RWPE1 (cell line): ENCODE measurements around the gene CARS2.

Experiments used
- CTCF ChIA-PET: fragments of 350-600 bp; sonication (Branson Sonifier 250); formaldehyde crosslinking; extraction: SDS; loops from one replicate; lab custom pipeline; 2021; lab: Yijun Ruan, JAX
- POLR2A ChIA-PET: fragments of 400-600 bp; formaldehyde crosslinking; extraction: SDS; loops from one replicate; lab custom pipeline; 2020; ENCODE audit warnings: antibody characterized with exemption; ENCODE audit not compliant: low non-redundant PET; lab: Yijun Ruan, JAX
- DNase-seq: peaks from one replicate; pipeline ENCODE4 v3.0.0; 2012; ENCODE audit warnings: low spot score
- H3K27ac ChIP-seq: fragments of 450-650 bp; 2 replicates; pipeline ENCODE4 v1.5.1; 2017
- CTCF ChIP-seq: fragments of 450-650 bp; conservative IDR thresholded peaks from 2 replicates; pipeline ENCODE4 v1.5.1; 2017; ENCODE audit warnings: low read depth, mild to moderate bottlenecking

CARS2 gene

GRCh38 chr13:110597041-110597689, 108.8 kb downstream of the CARS2 start:
- CTCF ChIA-PET: interaction anchor here (0.5 to 0.8 kb wide), 3 partner anchors 18 to 1482 kb away, joined by 3 to 5 read pairs (median 4); no protein-coding TSS in a partner anchor
- TF ChIP-seq CTCF: no peak

DNA sequence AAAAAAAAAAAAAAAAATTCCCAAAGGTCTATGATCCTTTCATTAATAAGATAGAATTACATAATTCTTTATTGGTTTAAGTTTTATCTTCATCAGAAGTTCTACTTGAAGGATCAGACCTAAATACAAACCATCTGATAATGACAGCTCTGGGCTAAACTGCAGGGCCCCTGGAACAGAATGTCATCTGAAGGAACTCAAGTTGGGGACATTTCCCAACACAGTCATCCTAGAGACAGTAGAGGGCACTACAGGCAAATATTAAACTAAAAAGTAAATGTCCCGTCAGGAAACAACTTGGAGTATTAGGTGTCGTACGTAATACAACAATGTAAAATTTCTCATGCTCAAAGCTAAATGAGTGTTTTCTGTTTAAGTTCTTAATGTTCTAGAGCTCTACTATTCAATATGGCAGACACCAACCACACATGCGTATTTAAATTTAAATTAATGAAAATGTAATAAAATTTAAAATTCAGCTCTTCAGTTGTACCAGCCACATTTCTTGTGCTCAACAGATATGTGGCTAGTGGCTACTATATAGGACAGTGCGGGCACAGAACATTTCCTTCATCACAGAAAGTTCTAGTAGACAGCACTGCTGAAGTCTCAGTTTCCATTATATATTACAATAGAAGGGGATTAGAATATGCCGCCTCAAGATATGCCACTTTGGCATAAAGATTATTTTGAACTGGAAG, 112.3 kb downstream of the CARS2 start:
- ChIA-PET CTCF (interaction anchor here (0.6 to 1.2 kb wide), 5 partner anchors 9 to 283 kb away, joined by 3 to 5 read pairs (median 3); no protein-coding TSS in a partner anchor), POLR2A (no interaction called here)
- DNase-seq: peak; percentile 48
- H3K27ac ChIP-seq: no peak overlapping the region
- peak; percentile 60 for TF ChIP-seq CTCF

More at GRCh38 chr13:110597041-110597689, 108.8 kb downstream of the CARS2 start:
- POLR2A ChIA-PET: no interaction called here
- H3K27ac ChIP-seq: no peak overlapping the region
- no peak for DNase-seq

GRCh38 chr13:110592665-110593064, 113.3 kb downstream of the CARS2 start:
- no peak for DNase-seq
- POLR2A ChIA-PET: no interaction called here
- TF ChIP-seq CTCF: no peak
- H3K27ac ChIP-seq: no peak overlapping the region
- CTCF ChIA-PET: interaction anchor here (0.6 kb wide), 1 partner anchor 413 kb away, joined by 5 read pairs; no protein-coding TSS in a partner anchor
